Type B pancreatic cell (in vitro differentiated cells): Measurements from ENCODE around the gene PDE10A. TPM values are rescaled to one million over a fixed set of nuclear protein-coding genes. Genes with fewer than 3 reads are reported as not detected.
"Not testable (repeated sequence)": the region's sequence is repeated elsewhere in the genome, so short reads cannot be mapped to it uniquely, and the experiment has no call there.

Experiments used
- DNase-seq: peaks from one replicate; pipeline ENCODE4 v3.0.0; 2021; ENCODE audit warnings: mixed read lengths; ENCODE audit not compliant: unreplicated experiment; ENCODE audit errors: extremely low spot score
- H3K27ac Mint-ChIP-seq: 2 replicates; pipeline ENCODE4 v1.8.0; 2021; ENCODE audit warnings: mild to moderate bottlenecking, mixed read lengths
- H3K27me3 Mint-ChIP-seq: 2 replicates; pipeline ENCODE4 v1.8.0; 2021; ENCODE audit warnings: mixed read lengths
- H3K36me3 Mint-ChIP-seq: 2 replicates; pipeline ENCODE4 v1.8.0; 2021; ENCODE audit warnings: mixed read lengths
- H3K4me1 Mint-ChIP-seq: one replicate; pipeline ENCODE4 v1.8.0; 2021; ENCODE audit warnings: mixed read lengths; ENCODE audit not compliant: unreplicated experiment
- H3K4me3 Mint-ChIP-seq: 2 replicates; pipeline ENCODE4 v1.8.0; 2021; ENCODE audit warnings: mild to moderate bottlenecking, mixed read lengths
- H3K9me3 Mint-ChIP-seq: 2 replicates; pipeline ENCODE4 v1.8.0; 2021; ENCODE audit warnings: mixed read lengths
- total RNA-seq: library from RNA; stranded (reverse); gene quantifications from 2 replicates; pipeline ENCODE4 v1.2.1, GENCODE V29; 2021; ENCODE audit warnings: low replicate concordance
- TF ChIP-seq, protein P1 (sequence below): fragments of 200-600 bp; sonication (generic); conservative IDR thresholded peaks from 2 replicates; pipeline ENCODE4 v1.5.0; 2021; ENCODE audit warnings: antibody characterized with exemption, mild to moderate bottlenecking

Gene PDE10A
- total RNA-seq, 1 donor from 2014 or later = 10.8 TPM

DNA sequence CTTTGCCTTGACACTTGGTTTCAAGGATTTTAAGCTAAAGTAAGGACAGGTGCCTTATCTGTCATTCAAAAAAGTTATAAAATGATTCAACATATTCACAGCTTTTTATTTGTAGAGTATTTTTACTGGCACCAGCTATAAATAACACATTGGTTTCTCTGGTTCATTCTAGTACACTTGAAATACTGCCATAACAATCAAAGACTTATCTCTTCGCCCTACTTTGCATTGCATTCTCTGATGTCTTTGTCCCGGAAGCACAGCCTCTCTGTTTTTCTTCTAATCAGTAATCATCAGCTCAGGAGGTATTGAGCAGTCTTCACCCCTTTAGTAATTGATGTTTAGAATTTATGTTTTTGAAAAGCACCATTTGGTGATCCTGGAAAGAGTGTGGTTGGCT lies 156.4 kb downstream of the PDE10A start:
- H3K36me3 Mint-ChIP-seq = no peaks in the 10 kb centered on the region
- TF ChIP-seq, protein P1, sequence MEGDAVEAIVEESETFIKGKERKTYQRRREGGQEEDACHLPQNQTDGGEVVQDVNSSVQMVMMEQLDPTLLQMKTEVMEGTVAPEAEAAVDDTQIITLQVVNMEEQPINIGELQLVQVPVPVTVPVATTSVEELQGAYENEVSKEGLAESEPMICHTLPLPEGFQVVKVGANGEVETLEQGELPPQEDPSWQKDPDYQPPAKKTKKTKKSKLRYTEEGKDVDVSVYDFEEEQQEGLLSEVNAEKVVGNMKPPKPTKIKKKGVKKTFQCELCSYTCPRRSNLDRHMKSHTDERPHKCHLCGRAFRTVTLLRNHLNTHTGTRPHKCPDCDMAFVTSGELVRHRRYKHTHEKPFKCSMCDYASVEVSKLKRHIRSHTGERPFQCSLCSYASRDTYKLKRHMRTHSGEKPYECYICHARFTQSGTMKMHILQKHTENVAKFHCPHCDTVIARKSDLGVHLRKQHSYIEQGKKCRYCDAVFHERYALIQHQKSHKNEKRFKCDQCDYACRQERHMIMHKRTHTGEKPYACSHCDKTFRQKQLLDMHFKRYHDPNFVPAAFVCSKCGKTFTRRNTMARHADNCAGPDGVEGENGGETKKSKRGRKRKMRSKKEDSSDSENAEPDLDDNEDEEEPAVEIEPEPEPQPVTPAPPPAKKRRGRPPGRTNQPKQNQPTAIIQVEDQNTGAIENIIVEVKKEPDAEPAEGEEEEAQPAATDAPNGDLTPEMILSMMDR = no peak
- no peak for DNase-seq
- no peaks in the 10 kb centered on the region for H3K27me3 Mint-ChIP-seq
- no peak overlapping the region for H3K4me3 Mint-ChIP-seq
- H3K4me1 Mint-ChIP-seq = no peaks in the 10 kb centered on the region
- no peaks in the 10 kb centered on the region for H3K9me3 Mint-ChIP-seq
- H3K27ac Mint-ChIP-seq = no peak overlapping the region

DNA sequence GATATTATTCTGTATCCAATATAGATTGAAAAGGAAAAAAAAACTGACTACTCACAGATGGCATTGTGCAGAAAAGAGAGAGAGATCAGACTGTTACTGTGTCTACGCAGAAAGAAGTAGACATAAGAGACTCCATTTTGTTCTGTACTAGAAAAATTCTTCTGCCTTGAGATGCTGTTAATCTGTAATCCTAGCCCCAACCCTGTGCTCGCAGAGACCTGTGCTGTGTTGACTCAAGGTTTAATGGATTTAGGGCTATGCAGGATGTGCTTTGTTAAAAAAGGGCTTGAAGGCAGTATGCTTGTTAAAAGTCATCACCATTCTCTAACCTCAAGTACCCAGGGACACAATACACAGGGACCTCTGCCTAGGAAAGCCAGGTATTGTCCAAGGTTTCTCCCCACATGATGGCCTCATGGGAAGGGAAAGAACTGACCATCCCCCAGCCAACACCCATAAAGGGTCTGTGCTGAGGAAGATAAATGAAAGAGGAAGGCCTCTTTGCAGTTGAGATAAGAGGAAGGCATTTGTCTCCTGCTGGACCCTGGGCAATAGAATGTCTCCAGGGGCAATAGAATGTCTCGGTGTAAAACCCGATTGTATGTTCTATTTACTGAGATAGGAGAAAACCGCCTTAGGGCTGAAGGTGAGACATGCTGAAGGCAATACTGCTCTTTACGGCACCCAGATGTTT lies 162.7 kb downstream of the PDE10A start:
- not testable (repeated sequence) for H3K4me1 Mint-ChIP-seq, H3K4me3 Mint-ChIP-seq, H3K27ac Mint-ChIP-seq, H3K36me3 Mint-ChIP-seq, H3K27me3 Mint-ChIP-seq, DNase-seq, H3K9me3 Mint-ChIP-seq

DNA sequence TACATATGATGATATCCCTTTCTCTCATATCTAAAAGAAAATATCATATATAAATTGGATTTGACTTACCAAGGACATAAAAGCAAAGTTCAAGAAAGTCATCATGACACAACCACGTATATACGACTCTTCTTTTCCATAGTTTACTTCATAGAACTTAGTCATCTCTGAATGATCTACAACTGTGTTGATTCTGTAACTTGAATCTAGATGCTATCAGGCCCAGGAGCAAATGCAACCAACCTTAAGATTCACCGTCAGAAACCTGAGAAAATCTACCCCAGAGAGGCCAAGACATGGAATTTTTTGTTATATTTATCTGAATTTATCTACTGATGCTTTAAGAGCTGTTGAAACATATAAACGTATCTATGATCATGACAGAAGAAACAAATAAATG lies 165.6 kb downstream of the PDE10A start:
- H3K4me3 Mint-ChIP-seq = no peak overlapping the region
- H3K36me3 Mint-ChIP-seq = no peaks in the 10 kb centered on the region
- H3K4me1 Mint-ChIP-seq = peaks cover 7% of the 10 kb centered on the region
- DNase-seq = no peak
- no peaks in the 10 kb centered on the region for H3K27me3 Mint-ChIP-seq
- no peaks in the 10 kb centered on the region for H3K9me3 Mint-ChIP-seq
- no peak overlapping the region for H3K27ac Mint-ChIP-seq
- TF ChIP-seq, protein P1 = no peak

DNA sequence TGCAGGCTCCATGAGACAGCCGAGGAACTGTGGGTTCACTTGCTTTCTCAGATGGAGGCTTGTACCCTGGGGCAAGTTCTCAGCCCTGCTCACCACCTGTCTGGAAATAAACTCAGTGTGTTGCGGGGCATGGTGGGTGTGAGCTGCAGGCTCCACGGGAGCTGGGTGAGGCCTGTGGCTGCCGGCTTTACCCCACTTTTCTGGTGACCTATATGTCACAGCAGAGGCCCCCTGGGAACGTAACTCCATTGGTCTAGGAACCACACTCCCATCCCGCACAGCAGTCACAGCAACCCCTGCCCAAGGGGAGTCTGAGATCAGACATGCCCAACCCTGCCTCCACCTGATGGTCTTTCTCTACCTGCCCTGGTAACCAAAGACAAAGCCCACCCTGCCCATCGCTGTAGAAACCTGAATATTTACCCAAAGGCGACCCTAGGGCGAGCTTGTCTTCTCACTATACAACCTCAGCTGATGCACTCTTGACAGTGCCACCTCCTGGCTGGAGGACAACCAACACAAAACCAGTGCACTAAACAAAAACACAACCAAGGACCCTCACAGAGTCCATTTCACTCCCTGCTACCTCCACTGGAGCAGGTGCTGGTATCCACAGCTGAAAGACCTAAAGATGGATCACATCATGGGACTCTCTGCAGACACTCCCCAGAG lies 174.3 kb downstream of the PDE10A start:
- Mint-ChIP-seq H3K36me3 (no peaks in the 10 kb centered on the region), H3K27ac (no peak overlapping the region), H3K4me3 (no peak overlapping the region), H3K27me3 (no peaks in the 10 kb centered on the region), H3K4me1 (peaks cover 7% of the 10 kb centered on the region), H3K9me3 (peaks cover 5% of the 10 kb centered on the region)
- no peak for DNase-seq
- TF ChIP-seq, protein P1 = no peak

DNA sequence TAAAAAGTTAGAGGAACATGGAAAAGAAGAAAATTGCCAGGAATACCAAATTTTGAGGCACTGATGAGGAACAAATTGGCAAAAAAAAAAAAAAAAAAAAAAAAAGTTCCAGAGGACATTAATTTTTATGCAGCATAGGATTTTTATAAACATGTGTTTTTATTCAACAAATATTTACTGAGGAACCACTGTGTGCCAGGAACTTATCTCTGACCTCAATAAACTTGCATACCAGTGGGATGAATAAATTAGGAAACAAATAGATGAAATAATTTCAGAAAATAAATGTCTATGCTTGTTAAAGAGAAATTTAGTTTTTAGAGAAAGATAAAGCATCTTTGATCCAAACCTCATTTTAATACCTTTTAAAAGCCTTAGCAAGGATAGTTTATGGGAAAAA lies 175.1 kb downstream of the PDE10A start:
- TF ChIP-seq, protein P1 = no peak
- no peak overlapping the region for H3K4me3 Mint-ChIP-seq
- H3K9me3 Mint-ChIP-seq = peaks cover 5% of the 10 kb centered on the region
- no peaks in the 10 kb centered on the region for H3K36me3 Mint-ChIP-seq
- no peaks in the 10 kb centered on the region for H3K27me3 Mint-ChIP-seq
- H3K4me1 Mint-ChIP-seq = peaks cover 7% of the 10 kb centered on the region
- no peak overlapping the region for H3K27ac Mint-ChIP-seq
- DNase-seq = no peak

DNA sequence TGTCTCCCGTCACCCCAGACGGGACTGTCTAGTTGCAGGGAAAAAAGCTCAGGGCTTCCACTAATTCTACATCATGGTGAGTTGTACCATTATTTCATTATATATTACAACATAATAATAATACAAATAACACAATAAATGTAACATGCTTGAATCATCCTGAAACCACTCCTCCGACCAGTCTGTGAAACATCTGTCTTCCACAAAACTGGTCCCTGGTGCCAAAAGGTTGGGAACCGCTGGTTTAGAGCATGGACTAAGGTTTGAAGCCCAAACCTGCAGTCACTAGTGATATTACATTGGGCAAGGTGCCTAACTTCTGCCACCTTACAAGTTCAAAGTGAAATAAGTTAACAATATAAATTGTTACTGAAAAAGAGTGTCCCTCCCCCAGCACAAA lies 175.7 kb downstream of the PDE10A start:
- peaks cover 7% of the 10 kb centered on the region for H3K4me1 Mint-ChIP-seq
- H3K36me3 Mint-ChIP-seq = no peaks in the 10 kb centered on the region
- no peak overlapping the region for H3K27ac Mint-ChIP-seq
- H3K4me3 Mint-ChIP-seq = no peak overlapping the region
- TF ChIP-seq, protein P1 = no peak
- peaks cover 5% of the 10 kb centered on the region for H3K9me3 Mint-ChIP-seq
- H3K27me3 Mint-ChIP-seq = no peaks in the 10 kb centered on the region
- no peak for DNase-seq
